ENCODE results near the gene NOP53. TPM values are rescaled to one million over a fixed set of nuclear protein-coding genes. Genes with fewer than 3 reads are reported as not detected.
"Not testable (repeated sequence)": the region's sequence is repeated elsewhere in the genome, so short reads cannot be mapped to it uniquely, and the experiment has no call there.

NOP53 gene
- total and polyA plus RNA-seq, 4 donors, result 146 to 498 (median 193) TPM

GRCh38 chr19:47776568-47776967 is 31.2 kb downstream of the NOP53 start:
- Histone ChIP-seq H3K27ac (ENCODE audit: low read depth in 1 of 2, low read length in 1 of 2) (peak overlapping the region in 1 of 2 donors; percentile 66), H3K9ac (ENCODE audit: insufficient read depth in 1 of 2, low read length in 2 of 2) (no peak overlapping the region), H3K4me1 (ENCODE audit: control insufficient read depth in 5 of 5, insufficient read depth in 5 of 5, low read length in 5 of 5) (peaks cover 0 to 16% (median 5%) of the 10 kb centered on the region in 5 donors), H3K4me3 (no peak overlapping the region), H3K9me3 (ENCODE audit: control insufficient read depth in 4 of 4, insufficient read depth in 3 of 4, low read length in 3 of 4) (no peaks in the 10 kb centered on the region), H3K36me3 (ENCODE audit: control insufficient read depth in 4 of 4, insufficient read depth in 4 of 4, low read length in 4 of 4) (peaks cover 0 to 10% (median 2%) of the 10 kb centered on the region in 4 donors), H3K27me3 (ENCODE audit: control insufficient read depth in 3 of 3, insufficient read depth in 3 of 3, low read length in 2 of 3) (no peaks in the 10 kb centered on the region)
- WGBS, 2 donors, result 43 to 70% methylated on average over 4 of the region's 4 CpGs
- ATAC-seq (ENCODE audit: insufficient read depth, low FRiP score) (no peak), DNase-seq (peak in 2 of 3 donors; percentile 45 to 63)
- no peak for TF ChIP-seq CTCF (IDR thresholded peaks at IDR 0.05; ENCODE audit: control extremely low read depth, extremely low read depth)

GRCh38 chr19:47777245-47778048 is 32.1 kb downstream of the NOP53 start:
- H3K4me1 ChIP-seq (ENCODE audit: control insufficient read depth in 5 of 5, insufficient read depth in 5 of 5, low read length in 5 of 5), result peaks cover 0 to 19% (median 5%) of the 10 kb centered on the region in 5 donors
- WGBS, 2 donors, result 60 to 86% methylated on average over 23 of the region's 23 CpGs
- H3K36me3 ChIP-seq (ENCODE audit: control insufficient read depth in 4 of 4, insufficient read depth in 4 of 4, low read length in 4 of 4), result peaks cover 0 to 15% (median 5%) of the 10 kb centered on the region in 4 donors
- ATAC-seq (ENCODE audit: insufficient read depth, low FRiP score); H3K9me3 ChIP-seq (ENCODE audit: control insufficient read depth in 4 of 4, insufficient read depth in 3 of 4, low read length in 3 of 4); H3K9ac ChIP-seq (ENCODE audit: insufficient read depth in 1 of 2, low read length in 2 of 2); H3K4me3 ChIP-seq; H3K27me3 ChIP-seq (ENCODE audit: control insufficient read depth in 3 of 3, insufficient read depth in 3 of 3, low read length in 2 of 3); DNase-seq: not testable (repeated sequence)
- H3K27ac ChIP-seq (ENCODE audit: low read depth in 1 of 2, low read length in 1 of 2), result peak overlapping the region; percentile 97 to 98

GRCh38 chr19:47778049-47778953 is 33.0 kb downstream of the NOP53 start, which contains the start of gene SELENOW:
Gene SELENOW (plus strand): TSS chr19:47778703. CDS start chr19:47778786, 83 bp downstream.
- H3K9ac ChIP-seq (ENCODE audit: insufficient read depth in 1 of 2, low read length in 2 of 2), result peak within 1 kb of the TSS; percentile 12 to 79
- 0 to 1% methylated on average over 59 to 65 of the region's 65 CpGs for WGBS, 2 donors
- H3K9me3 ChIP-seq (ENCODE audit: control insufficient read depth in 4 of 4, insufficient read depth in 3 of 4, low read length in 3 of 4), result no peaks in the 10 kb centered on the region
- H3K27me3 ChIP-seq (ENCODE audit: control insufficient read depth in 3 of 3, insufficient read depth in 3 of 3, low read length in 2 of 3), result no peaks in the 10 kb centered on the region
- peaks cover 0 to 19% (median 5%) of the 10 kb centered on the region in 4 donors for H3K36me3 ChIP-seq (ENCODE audit: control insufficient read depth in 4 of 4, insufficient read depth in 4 of 4, low read length in 4 of 4)
- peak within 1 kb of the TSS; percentile 97 to 98 for H3K27ac ChIP-seq (ENCODE audit: low read depth in 1 of 2, low read length in 1 of 2)
- H3K4me3 ChIP-seq, result peak within 1 kb of the TSS; percentile 64
- DNase-seq, result peak; percentile 83 to 87 (median 85)
- ATAC-seq (ENCODE audit: insufficient read depth, low FRiP score), result peak; percentile 86
- H3K4me1 ChIP-seq (ENCODE audit: control insufficient read depth in 5 of 5, insufficient read depth in 5 of 5, low read length in 5 of 5), result peaks cover 0 to 19% (median 5%) of the 10 kb centered on the region in 5 donors
- no peak for TF ChIP-seq CTCF (IDR thresholded peaks at IDR 0.05; ENCODE audit: control extremely low read depth, extremely low read depth)

All from lung (tissue), 12 donors.